ENCODE data around the gene ZDHHC6.
"Not testable (repeated sequence)": the region's sequence is repeated elsewhere in the genome, so short reads cannot be mapped to it uniquely, and the experiment has no call there.

ZDHHC6 gene

DNA sequence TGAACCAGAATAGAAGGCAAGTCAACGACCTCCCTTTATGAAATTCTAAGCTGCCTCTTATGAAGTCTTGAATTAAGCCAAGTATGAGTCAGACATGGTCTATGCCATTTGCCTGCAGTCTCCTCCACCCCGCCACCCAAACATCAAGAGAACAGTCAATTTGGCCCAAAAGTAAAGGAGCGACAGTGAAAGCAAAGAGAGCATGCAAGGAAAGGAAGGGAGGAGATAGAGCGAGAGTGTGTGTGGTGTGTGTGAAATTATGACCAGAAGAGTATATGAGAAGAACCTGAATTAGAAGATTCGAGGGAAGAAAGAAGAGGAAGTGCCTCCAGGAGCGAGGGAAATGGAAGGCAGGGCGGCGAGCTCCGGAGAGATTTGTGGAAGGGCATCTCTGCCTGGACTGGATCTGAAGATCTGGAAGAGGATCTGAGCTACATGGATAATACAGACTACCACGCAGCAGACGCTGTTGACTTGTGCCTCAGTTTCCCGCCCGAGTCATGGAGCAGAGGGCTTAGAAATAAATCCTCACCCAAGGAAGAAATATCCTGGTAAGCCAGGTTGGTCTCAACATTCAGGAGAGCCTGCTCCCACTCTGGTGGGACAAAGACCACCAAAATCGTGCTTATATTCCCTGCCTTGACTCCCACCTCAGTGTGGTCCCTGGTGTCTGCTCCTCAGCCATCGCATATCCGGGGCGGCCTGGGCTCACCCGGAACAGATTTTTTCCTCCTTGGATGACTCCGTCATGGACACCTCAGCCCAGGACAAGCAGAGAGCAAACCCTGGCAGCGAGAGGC is 459 bp downstream of the ZDHHC6 start:
- DNase-seq (ENCODE audit: low read depth in 3 of 3), result peak in 1 of 3 donors; percentile 2

DNA sequence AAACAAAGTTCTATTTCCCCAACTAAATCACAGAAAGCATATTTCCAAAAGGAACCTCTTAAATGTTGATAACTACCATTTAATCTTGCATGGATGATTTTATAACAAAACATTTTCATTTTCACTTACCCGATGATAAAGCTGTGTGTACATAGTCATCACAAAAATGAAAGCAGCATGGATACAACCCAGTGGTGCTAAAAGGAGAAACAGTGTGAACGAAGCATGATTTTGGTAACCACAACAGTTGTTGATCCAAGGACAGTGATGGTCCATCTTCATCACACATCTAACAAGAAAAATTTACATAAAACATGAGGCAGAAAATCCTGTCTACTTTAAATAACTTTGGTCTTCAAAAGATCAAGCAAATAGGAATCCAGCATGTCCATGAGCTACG is 4.7 kb downstream of the ZDHHC6 start:
- DNase-seq (ENCODE audit: low read depth in 3 of 3), result no peak

DNA sequence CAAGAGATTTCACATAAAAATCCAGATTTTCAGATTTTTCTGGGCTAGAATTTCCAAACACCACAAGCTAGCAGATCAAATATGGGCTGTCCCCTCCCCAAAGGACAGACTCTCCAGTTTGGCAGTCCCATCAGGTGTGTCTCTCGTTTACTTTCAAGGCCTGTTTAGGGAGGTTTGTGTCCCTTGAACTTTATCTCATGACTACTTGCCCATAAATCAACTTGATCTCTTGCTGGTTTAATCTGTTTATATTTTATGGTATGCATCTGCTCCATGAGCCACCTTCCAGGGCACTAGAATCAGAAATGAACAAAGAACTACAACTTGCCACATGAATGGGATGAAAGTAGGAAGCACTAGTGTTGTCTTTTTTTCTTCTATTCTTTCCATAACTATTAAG is 5.2 kb downstream of the ZDHHC6 start:
- no peak for DNase-seq (ENCODE audit: low read depth in 3 of 3)

DNA sequence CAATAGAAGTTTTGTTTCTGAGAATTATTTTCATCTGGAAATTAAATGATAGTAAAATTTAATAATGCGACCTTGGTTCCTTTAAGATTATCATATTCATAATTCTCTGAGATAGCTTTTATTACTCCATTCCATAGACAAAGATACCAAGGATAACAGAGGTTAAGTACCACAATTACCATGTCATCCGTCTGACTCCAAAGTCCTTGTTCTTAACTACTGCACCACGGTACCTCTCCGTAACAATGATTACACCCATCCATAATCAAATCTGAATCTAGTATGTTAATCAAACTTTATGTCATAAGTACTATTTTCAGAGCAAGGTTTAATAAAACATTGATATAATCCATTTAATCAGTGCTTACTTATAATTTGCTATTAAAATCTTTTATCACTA is 8.4 kb downstream of the ZDHHC6 start:
- DNase-seq (ENCODE audit: low read depth in 3 of 3), result no peak

DNA sequence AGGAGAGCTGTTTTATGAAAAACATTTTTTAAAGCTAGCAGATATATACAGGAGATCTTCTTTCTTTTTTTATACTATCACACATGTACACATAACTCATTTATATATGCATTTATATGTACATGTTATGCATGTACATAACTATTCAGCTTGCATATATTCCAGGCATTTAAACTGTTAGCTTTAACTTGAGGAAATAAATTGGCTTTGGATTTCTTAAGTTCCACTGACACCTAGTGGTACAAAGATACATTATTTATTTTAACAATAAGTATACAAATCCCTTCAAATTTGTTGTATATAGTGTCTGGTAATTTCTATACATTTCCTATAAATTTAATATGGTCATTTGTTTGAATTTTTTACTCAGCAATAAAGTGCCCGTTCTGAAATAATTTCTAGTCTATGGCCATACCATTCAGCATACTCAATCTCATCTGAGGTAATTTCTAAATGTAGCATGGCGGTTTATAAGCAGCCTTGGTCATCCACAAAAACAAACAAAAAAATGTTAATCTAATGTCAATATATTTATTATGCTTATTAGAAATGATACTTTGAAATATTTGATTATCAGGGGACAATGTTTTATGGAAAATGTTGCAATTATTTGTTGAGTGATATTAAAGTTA is 11.6 kb downstream of the ZDHHC6 start:
- no peak for DNase-seq (ENCODE audit: low read depth in 3 of 3)

DNA sequence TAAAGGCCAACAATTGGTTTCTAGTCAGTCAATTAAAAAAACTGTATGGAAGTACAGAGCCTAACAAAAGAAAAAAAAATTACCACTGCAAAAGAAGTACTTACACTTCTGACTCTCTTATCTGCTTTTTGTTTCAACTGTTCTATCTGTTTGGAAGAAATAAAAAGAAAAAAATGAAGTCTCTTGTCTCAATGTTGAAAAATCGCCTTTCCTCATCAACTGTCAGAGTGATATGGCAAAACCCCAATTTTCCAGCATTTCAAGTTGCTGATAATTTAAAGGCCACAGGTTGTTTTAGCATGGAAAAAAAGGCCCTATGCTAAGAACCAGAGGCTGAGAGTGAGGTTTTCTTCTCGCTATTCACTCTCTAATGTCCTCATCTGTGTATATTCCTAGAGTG is 13.6 kb downstream of the ZDHHC6 start:
- no peak for DNase-seq (ENCODE audit: low read depth in 3 of 3)

DNA sequence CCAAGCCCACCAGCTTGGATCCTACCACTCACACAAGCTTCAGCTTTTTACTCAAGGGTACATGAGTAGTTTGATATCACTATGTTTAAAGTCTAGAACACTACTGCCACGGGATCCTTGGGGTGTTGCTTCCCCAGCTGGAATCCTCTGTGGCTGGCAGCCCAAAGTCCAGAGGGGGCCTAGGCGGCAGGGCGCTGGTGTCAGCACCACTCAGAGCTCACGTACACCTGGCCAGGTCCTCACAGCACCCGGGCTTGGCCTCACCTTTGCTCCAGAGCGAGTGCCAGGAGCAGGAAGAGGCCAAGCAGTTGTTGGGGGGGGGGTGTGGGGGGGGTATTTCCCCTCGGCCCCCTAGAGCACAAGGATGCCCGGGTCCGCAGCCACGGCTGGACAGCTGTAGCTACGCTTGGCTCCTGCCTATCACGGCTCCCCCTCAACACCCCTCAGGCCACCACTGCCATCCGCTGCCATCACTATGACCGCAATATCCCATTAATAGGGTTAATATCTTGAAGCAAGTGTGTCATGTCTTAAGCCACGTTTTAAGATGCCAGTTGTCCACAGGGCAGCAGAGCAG is 17.0 kb downstream of the ZDHHC6 start:
- DNase-seq (ENCODE audit: low read depth in 3 of 3), result no peak

DNA sequence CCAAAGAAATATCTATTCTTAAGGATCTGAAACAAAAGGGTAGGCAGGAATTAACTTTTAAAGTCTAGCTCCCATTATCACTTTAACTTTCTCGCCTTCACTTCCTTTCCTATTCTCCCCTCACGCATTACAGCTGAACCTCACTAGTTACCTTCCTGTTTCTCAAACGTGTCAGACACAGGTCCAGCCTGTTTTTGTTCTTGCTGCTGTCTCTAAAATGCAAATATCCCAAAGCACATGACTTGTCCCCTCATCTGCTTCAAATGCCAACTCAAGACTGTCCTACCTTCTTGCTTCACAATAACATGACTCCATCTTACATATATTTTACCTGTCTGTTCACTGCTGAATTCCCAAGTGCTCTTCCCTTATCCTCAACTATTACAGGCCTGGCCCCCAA is 17.6 kb downstream of the ZDHHC6 start:
- DNase-seq (ENCODE audit: low read depth in 3 of 3), result no peak

DNA sequence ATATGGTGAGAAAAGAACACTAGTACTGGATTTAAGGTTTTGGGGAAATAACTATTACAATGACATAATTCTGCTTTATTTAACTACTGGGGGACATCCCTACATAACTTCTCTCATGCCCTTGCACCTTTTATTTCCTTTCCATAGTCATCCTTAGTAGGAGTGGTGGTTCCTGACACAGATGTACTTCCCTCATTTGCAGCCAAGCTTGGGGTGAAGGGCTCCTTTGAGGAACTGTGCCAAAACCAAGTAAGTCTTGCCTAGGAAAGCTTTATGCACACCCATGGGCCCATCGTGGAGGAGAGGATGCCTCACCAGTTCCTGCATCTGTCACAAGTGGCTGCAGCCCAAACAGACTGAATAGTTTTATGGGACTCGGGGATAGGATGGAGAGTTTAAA is 20.6 kb downstream of the ZDHHC6 start:
- no peak for DNase-seq (ENCODE audit: low read depth in 3 of 3)

DNA sequence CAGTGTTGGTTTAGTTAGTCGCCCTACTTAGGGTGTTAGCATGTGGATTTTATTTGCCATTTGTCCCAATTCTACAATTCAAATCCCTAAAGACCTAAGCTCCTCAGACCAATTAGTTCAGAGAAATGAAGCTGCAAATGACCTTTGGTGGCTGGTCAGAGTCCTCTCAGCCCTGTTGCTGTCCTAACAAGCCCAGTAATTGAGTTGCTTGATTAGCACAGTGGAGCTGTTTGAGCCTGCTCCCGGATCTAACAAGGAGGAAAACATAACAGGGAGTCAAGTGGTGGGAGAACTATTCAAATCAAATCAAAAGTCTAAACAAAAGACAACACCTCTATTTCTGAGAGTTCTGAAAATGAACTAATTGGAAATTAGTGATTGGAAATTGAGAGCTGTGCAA is 22.1 kb downstream of the ZDHHC6 start:
- no peak for DNase-seq (ENCODE audit: low read depth in 3 of 3)

DNA sequence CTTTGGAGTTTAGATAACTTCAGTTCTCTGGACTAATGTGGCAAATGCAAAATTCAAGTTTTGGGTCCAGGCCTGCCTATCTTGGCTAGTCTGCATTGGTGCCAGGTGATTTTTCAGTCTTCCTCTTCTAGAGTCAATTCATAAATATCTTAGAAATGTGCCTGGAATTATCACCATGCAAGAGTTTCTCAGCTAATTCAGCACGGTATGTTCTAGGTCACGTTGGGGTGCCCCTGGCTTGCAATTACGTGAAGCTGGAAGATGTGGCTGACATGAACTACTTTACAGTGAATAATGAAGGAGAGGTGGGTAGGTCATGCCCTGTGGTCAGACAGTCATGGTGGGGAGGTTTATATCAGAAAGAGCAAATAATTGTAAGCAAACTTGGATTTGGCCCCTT is 25.0 kb downstream of the ZDHHC6 start:
- no peak for DNase-seq (ENCODE audit: low read depth in 3 of 3)

DNA sequence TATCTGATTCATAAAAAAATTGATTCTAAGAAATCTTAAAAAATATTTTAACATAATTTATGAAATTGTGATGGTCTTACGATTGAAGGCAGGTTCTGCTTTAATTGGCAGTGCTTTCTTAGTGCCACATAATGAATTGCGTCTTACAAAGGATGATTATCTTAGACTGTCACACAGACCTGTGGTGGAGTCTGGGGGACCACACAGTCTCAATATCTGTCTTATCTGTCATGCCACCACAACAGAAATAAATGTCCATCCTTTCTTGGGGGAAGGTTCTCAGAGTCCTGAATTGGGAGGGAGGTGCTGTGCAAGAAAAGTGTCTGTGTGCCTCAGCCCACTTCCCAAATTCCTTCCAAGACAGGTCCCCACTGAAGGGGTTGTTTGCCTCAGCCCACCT is 34.0 kb downstream of the ZDHHC6 start:
- no peak for DNase-seq (ENCODE audit: low read depth in 3 of 3)

DNA sequence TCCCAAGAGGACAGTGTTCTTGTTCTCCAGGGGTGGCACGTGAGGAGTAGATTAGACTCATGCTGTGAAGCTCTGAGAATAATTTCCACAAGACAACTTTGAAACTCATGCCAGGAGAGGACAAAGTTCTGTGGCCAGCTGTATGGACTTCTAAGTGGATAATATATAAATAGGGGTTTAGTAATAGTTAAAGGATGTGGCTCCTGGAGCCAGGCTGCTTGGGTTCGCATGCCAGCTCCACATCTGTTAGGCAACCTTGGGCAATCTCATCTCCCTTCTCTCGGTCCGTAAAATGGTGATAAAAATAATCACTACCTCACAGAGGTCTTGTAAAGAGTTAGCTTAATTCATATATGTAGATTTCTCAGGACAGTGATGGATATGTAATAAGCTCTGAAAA is 37.0 kb downstream of the ZDHHC6 start:
- DNase-seq (ENCODE audit: low read depth in 3 of 3), result no peak

DNA sequence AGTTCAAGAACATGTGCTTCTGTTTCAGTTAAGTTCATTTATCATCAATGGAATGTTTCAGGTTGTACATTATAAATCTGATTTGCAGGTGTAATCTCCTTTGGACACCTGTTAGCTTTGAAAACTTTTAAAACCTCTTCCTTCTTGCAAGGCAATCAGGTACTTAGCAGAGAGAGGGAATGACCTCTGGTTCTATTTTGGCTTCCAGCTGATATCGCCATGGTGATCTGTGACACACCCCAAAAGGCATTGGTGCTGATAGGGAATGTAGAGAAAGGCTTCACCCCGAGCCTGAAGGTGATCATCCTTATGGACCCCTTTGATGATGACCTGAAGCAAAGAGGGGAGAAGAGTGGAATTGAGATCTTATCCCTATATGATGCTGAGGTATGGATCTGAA is 37.4 kb downstream of the ZDHHC6 start:
- DNase-seq (ENCODE audit: low read depth in 3 of 3), result no peak

DNA sequence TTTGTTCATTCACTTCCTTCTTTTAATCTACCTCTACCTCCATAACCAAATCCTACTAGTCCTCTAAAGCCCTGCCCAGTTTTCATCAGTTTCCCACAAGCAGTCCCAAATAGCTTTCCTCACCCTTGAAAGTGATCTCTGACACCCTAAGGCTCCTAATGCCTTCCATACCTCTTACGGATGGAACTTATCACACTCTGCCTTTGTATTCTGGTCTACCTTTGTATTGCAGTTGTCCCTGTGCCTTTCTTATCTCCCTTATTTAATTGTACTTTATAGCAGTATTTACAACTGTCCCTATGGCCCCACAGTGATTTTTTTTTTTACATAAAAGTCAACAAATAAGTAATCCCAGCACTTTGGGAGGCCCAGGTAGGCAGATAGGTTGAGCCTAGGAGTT is 39.0 kb downstream of the ZDHHC6 start:
- DNase-seq (ENCODE audit: low read depth in 3 of 3), result no peak

DNA sequence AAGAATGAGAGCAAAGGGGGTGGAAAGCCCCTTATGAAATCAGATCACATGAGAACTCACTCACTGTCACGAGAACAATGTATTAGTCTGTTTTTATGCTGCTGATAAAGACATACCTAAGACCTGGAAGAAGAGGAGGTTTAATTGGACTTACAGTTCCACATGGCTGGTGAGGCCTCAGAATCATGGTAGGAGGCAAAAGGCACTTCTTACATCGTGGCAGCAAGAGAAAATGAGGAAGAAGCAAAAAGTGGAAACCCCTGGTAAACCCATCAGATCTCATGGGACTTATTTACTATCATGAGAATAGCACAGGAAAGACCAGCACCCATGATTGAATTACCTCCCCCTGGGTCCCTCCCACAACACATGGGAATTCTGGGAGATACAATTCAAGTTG is 39.9 kb downstream of the ZDHHC6 start:
- DNase-seq (ENCODE audit: low read depth in 3 of 3), result not testable (repeated sequence)

DNA sequence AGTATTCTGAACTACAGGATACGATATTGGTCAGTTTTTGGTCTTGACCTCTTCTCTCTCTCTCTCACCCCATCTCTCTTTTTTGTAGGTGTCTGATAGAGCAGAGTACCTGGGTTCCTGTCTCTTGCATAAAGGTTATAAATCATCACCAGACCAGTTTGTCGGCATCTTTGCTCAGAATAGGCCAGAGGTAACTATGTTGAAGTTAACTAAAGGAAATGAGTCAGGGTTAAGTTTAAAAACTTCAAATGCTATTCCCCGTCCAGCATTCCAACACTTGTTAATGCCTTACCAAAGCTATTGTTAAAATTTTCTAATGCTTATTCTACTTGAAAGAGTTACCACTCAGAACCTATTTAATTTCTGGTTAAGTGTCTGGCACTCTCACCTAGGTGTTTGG is 42.1 kb downstream of the ZDHHC6 start:
- no peak for DNase-seq (ENCODE audit: low read depth in 3 of 3)

DNA sequence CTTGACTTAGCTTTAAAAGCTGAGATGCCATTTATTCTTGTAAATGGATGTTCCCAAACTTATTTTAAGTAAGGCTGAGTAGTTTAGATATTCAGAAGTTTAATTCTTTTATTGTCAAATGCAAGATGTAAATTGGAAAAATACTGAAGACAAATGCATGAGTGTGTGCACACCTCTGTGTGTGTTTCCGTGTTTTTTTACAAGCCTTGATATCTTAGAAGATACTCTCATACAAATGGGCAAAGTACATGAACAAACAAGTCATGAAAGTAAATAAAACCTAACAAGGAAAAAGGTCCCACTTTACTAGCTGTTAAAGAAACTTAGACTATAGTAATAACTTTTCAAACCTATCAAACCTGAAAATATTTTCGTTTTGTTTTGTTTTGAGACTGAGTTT is 43.8 kb downstream of the ZDHHC6 start:
- DNase-seq (ENCODE audit: low read depth in 3 of 3), result no peak

DNA sequence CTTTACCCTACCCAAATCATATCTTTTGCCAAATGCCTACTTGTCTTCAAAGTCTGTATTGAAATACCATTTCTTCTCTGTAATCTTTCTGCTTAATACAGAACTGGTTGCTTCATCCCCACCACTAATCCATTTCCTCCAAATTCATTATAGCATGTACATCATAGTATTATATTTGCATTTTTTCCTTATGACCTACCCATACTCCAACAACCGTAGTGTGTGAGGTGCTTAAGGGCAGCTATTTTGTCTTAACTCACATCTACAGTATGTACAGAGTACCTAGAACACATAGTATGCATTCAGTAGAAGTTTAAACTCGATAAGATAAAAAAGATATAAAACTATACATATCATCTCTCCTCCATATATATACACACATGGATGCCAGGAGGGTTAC is 49.1 kb downstream of the ZDHHC6 start:
- no peak for DNase-seq (ENCODE audit: low read depth in 3 of 3)

DNA sequence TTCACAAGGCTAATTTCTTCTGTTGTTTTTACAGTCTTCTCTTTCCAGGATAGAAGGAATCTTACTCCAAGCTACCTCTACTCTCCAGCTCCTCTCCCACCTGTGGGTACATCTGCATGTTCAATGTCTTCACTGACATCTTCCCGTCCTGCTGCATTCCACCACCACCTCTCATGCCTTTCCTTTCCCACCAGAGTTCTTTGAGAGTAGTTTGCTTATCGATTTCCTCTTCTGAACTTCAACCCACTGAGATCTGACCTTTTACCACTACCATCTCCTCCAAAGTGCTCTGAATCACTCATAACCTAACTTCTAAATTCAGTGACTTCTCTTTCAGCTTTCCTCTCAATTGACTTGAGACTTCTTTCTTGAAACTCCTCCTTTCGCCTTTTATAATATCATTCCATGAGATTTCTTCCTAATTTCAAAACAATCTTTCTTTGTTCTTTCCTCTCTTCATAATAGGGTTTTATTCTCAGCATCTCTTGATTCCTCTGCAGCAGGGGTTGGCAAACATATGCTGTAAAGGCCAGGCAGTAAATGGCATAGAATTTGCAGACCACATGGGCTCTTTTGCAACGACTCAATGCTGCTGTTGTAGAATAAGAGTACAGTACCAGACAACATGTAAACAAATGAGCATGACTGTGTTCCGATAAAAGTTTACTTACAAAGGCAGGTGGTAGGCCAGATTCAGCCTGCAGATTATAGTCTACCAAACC is 50.7 kb downstream of the ZDHHC6 start:
- no peak for DNase-seq (ENCODE audit: low read depth in 3 of 3)

DNA sequence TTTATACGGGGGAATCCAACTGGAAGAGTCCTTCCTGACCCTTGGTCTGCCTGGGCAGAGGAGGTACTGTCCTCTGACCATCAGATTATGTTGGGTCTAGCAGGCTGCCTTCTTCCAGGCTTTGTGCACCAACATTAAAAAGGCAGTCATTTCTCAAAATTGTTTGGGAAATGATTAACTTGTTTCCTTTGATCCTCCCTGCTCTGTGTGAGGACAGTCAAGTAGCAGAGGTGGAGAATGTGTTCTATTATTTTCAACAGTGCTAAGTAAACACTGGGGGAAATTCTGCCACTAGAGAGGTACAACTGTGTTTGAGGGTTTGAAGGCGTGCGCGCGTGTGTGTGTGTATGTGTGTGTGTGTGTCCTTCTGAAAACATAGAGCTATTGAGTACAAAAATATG is 52.2 kb downstream of the ZDHHC6 start:
- no peak for DNase-seq (ENCODE audit: low read depth in 3 of 3)

DNA sequence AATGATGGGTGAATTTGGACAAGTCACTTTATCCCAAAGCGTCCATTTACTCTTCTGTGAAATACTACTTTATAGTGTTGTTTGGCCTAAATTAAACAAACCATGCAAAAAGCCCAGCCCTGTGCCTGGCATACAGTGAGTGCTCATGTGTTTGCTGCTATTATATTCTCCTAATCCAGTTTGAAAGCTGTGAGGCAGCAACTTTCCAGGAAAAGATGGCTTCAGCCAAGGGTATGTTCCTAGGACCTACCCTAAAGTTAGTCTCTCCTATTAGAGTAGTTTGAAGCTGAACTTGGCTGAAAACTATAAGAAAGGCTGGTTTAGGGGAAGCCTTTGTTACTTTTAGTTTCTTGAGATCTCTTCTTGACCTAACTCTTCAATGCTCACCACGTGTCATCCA is 52.9 kb downstream of the ZDHHC6 start:
- no peak for DNase-seq (ENCODE audit: low read depth in 3 of 3)

DNA sequence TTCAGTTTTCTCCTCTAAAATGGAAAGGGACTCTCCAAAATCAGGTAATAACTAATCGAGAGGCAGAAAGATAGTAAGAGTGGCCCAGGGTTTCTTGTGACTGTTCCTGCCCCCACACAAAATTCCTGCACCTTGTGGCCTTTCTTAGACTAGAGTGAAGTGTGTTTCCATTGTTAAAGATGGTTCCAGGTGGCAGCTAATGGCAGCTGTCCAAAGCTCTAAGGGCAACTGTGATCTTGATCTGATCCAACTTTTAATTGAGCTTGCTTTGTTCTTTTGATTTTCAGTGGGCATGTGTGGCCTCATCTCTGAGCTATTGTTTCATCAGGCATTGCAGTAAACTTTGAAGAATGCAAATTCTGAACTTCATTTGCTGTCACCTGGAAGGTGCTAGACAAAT is 53.4 kb downstream of the ZDHHC6 start:
- DNase-seq (ENCODE audit: low read depth in 3 of 3), result no peak

All from stimulated activated CD4-positive, alpha-beta T cell treated with anti-CD3 and anti-CD28 coated beads, TNF-alpha, amount 100 ng/mL, for 48 hours (primary cell).